Naive thymus-derived CD4-positive, alpha-beta T cell (primary cell): ENCODE results near the gene LRRC74B. TPM values are rescaled to one million over a fixed set of nuclear protein-coding genes. Genes with fewer than 3 reads are reported as not detected.
A peak's percentile ranks its signal among the peaks of the same experiment; 100 is the strongest.

Source experiments
- ATAC-seq: fragments of 150-1000 bp; cut with Tn5 transposase; 2 replicates; pipeline ENCODE4 v1.10.0; 2021; ENCODE audit warnings: mild to moderate bottlenecking, moderate library complexity
- CTCF ChIA-PET: fragments of 350-600 bp; sonication (Branson Sonifier 250); formaldehyde crosslinking; loops from one replicate; lab custom pipeline; 2021; ENCODE audit warnings: antibody characterized with exemption; lab: Charles Lee
- POLR2A ChIA-PET: fragments of 350-600 bp; sonication (Branson Sonifier 250); formaldehyde crosslinking; loops from one replicate; lab custom pipeline; 2021; ENCODE audit warnings: antibody characterized with exemption, inconsistent platforms; lab: Charles Lee
- DNase-seq, 9 donors: peaks; one replicate each; pipeline versions ENCODE4 v3.0.0 to v3.0.0-alpha.2; 2020 to 2022; ENCODE audit warnings: mixed read lengths in 1 of 9
- H3K27ac ChIP-seq: one replicate; pipeline ENCODE4 v1.7.0; 2013; ENCODE audit warnings: mild to moderate bottlenecking, low read depth, low read length, moderate library complexity
- H3K27me3 ChIP-seq, 2 donors: one replicate each; pipeline ENCODE4 v1.7.0; 2013; ENCODE audit warnings: low read length in 2 of 2, mild to moderate bottlenecking in 2 of 2, moderate library complexity in 2 of 2; ENCODE audit not compliant: control insufficient read depth in 2 of 2, insufficient read depth in 2 of 2
- H3K36me3 ChIP-seq, 3 experiments: 1 replicate in 2 of 3; 2 replicates in 1 of 3; pipeline ENCODE4 v1.7.0; 2013; ENCODE audit warnings: low read length in 3 of 3, mild to moderate bottlenecking in 3 of 3, moderate library complexity in 1 of 3; ENCODE audit not compliant: insufficient read depth in 3 of 3, control insufficient read depth in 2 of 3
- H3K4me1 ChIP-seq, 2 donors: one replicate each; pipeline ENCODE4 v1.7.0; 2013; ENCODE audit warnings: low read length in 2 of 2, mild to moderate bottlenecking in 2 of 2, moderate library complexity in 1 of 2; ENCODE audit not compliant: control insufficient read depth in 2 of 2, insufficient read depth in 2 of 2
- H3K4me3 ChIP-seq: 2 replicates; pipeline ENCODE4 v1.7.0; 2013; ENCODE audit warnings: mild to moderate bottlenecking, low read length
- H3K9me3 ChIP-seq, 3 experiments: 1 replicate in 2 of 3; 2 replicates in 1 of 3; pipeline ENCODE4 v1.7.0; 2013; ENCODE audit warnings: low read length in 3 of 3; ENCODE audit not compliant: control insufficient read depth in 2 of 3
- H3K27ac Mint-ChIP-seq, 9 donors: one replicate each; pipeline ENCODE4 v1.8.0; 2020 to 2022; ENCODE audit warnings: mixed read lengths in 9 of 9, mild to moderate bottlenecking in 8 of 9, moderate library complexity in 5 of 9, inconsistent platforms in 2 of 9
- H3K27me3 Mint-ChIP-seq, 5 donors: one replicate each; pipeline ENCODE4 v1.8.0; 2021 to 2022; ENCODE audit warnings: mixed read lengths in 5 of 5, mild to moderate bottlenecking in 1 of 5
- H3K36me3 Mint-ChIP-seq, 5 donors: one replicate each; pipeline ENCODE4 v1.8.0; 2020 to 2022; ENCODE audit warnings: mixed read lengths in 5 of 5, mild to moderate bottlenecking in 3 of 5, inconsistent platforms in 1 of 5
- H3K4me1 Mint-ChIP-seq, 7 donors: one replicate each; pipeline ENCODE4 v1.8.0; 2020 to 2022; ENCODE audit warnings: mixed read lengths in 7 of 7, mild to moderate bottlenecking in 3 of 7, inconsistent platforms in 1 of 7
- H3K4me3 Mint-ChIP-seq, 10 donors: one replicate each; pipeline ENCODE4 v1.8.0; 2020 to 2022; ENCODE audit warnings: mild to moderate bottlenecking in 10 of 10, mixed read lengths in 10 of 10, moderate library complexity in 6 of 10, inconsistent platforms in 2 of 10
- H3K9me3 Mint-ChIP-seq, 11 donors: one replicate each; pipeline ENCODE4 v1.8.0; 2020 to 2022; ENCODE audit warnings: mixed read lengths in 11 of 11, mild to moderate bottlenecking in 4 of 11, inconsistent platforms in 1 of 11, moderate library complexity in 1 of 11
- intact Hi-C, 2 donors: fragments of 100-400 bp; cut with micrococcal nuclease; formaldehyde crosslinking; loops; one replicate each; pipeline ENCODE4 v1.15.1; 2023
- polyA plus RNA-seq, 2 donors: library from polyadenylated mRNA; unstranded; fragments of 300-500 nt; fragmentation: Illumina TruSeq; gene quantifications; one replicate each; pipeline ENCODE4 v1.2.3, GENCODE V29; 2021
- total RNA-seq, 6 experiments: library from RNA in 5 of 6; stranded (reverse) in 5 of 6; gene quantifications; 1 replicate in 5 of 6; 2 replicates in 1 of 6; pipeline ENCODE4 v1.2.3 and lab custom pipeline; 2021 to 2026

Gene LRRC74B
- total and polyA plus RNA-seq, 7 experiments from 2014 or later = not detected

DNA sequence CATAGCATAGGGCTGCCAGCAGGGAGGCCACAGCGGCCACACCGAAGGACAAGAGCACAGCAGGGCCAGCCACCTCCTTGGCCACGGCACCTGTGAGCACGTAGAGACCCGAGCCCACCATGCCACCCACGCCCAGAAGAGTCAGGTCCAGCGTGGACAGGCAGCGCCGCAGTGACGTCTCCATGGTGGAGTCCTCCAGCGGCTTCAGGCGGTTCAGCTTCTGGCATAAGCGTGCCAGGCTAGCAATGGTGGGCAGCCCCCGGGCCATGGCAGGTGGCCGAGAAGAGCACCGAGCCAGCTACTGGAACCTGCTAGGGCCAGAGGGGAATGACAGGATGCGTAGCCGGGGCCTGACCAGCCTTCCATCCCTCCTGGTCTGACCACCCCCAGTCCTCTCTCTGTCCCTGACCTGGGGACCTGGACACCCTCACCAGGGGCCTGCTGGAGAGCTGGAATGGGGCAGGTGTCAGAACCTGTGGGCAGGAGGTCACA, 14.2 kb upstream of the LRRC74B start:
- Mint-ChIP-seq H3K36me3 (no peaks in the 10 kb centered on the region), H3K9me3 (no peaks in the 10 kb centered on the region), H3K4me1 (peaks cover 3 to 10% (median 6%) of the 10 kb centered on the region in 7 donors), H3K27me3 (peaks cover 19 to 39% (median 22%) of the 10 kb centered on the region in 5 donors), H3K4me3 (peak overlapping the region in 2 of 10 donors; percentile 25 to 77), H3K27ac (no peak overlapping the region)
- peaks cover 0 to 9% of the 10 kb centered on the region in 2 donors for H3K4me1 ChIP-seq
- DNase-seq = no peak
- H3K9me3 ChIP-seq = no peaks in the 10 kb centered on the region
- H3K27me3 ChIP-seq = no peaks in the 10 kb centered on the region
- intact Hi-C loops = no loop called here
- ChIA-PET CTCF (no interaction called here), POLR2A (interaction anchor here (0.5 kb wide), 1 partner anchor 417 kb away, joined by 3 read pairs; no protein-coding TSS in a partner anchor)
- H3K27ac ChIP-seq = no peak overlapping the region
- no peak for ATAC-seq
- no peak overlapping the region for H3K4me3 ChIP-seq
- no peaks in the 10 kb centered on the region for H3K36me3 ChIP-seq

GRCh38 chr22:21032037-21032867, 13.5 kb upstream of the LRRC74B start, which contains the start of gene SLC7A4:
Gene SLC7A4 (minus strand): TSS chr22:21032561. CDS start chr22:21031812, 749 bp downstream.
- Mint-ChIP-seq H3K9me3 (no peaks in the 10 kb centered on the region), H3K4me3 (peak within 1 kb of the TSS in 6 of 10 donors; percentile 26 to 77 (median 49)), H3K27me3 (peaks cover 19 to 40% (median 22%) of the 10 kb centered on the region in 5 donors), H3K36me3 (no peaks in the 10 kb centered on the region), H3K27ac (no peak within 1 kb of the TSS), H3K4me1 (peaks cover 1 to 10% (median 6%) of the 10 kb centered on the region in 7 donors)
- intact Hi-C loops = no loop called here
- CTCF ChIA-PET = no interaction called here
- H3K9me3 ChIP-seq = no peaks in the 10 kb centered on the region
- no peak for DNase-seq
- peak; percentile 55 for ATAC-seq
- peaks cover 0 to 9% of the 10 kb centered on the region in 2 donors for H3K4me1 ChIP-seq
- H3K4me3 ChIP-seq = no peak within 1 kb of the TSS
- H3K27me3 ChIP-seq = no peaks in the 10 kb centered on the region
- POLR2A ChIA-PET = interaction anchor here (0.5 kb wide), 1 partner anchor 416 kb away, joined by 3 read pairs; no protein-coding TSS in a partner anchor
- H3K36me3 ChIP-seq = no peaks in the 10 kb centered on the region
- H3K27ac ChIP-seq = no peak within 1 kb of the TSS

DNA sequence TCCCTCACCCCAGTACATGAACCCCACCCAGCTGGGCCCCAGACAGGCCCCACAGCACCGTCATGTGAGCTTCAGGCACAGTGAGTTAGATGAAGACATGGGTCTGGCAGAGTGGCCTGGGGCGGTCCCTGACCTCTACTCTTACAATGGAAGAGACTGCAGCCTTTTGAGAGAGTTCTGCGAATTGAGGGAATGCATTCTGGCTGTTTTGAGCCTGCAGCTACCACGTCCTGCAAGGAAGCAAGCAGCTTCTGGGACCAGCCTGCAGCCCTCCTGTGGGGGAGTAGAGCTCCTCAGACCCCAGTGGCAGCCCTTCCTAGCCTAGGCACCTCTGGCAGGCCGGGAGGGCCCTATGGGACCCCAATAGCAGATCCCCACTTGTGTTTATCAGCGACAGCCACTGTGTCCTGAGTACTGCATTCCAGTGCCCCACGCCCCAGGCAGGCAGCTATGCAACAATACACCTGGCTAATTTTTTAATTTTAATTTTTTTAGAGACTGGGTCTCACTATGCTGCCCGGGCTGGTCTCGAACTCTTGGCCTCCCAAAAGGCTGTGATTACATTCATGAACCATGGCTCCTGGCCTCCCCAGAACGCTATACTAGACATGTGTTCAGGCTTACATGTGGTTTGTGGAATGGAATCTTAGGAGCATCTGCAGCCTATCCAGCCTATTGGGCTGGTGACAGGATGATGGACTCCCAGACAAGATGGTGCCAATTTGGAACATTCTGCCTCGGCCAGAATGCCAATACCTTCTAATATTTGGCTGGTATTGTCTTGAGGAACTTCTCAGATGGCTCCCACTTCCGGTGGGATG, 12.7 kb upstream of the LRRC74B start:
- H3K27me3 ChIP-seq = no peaks in the 10 kb centered on the region
- no peak overlapping the region for H3K27ac ChIP-seq
- DNase-seq (no peak), ATAC-seq (no peak)
- CTCF ChIA-PET = no interaction called here
- no peak overlapping the region for H3K4me3 ChIP-seq
- POLR2A ChIA-PET = no interaction called here
- H3K9me3 Mint-ChIP-seq = no peaks in the 10 kb centered on the region
- peaks cover 0 to 9% of the 10 kb centered on the region in 2 donors for H3K4me1 ChIP-seq
- peaks cover 19 to 44% (median 22%) of the 10 kb centered on the region in 5 donors for H3K27me3 Mint-ChIP-seq
- peak overlapping the region in 3 of 10 donors; percentile 32 to 77 (median 56) for H3K4me3 Mint-ChIP-seq
- intact Hi-C loops = no loop called here
- H3K36me3 ChIP-seq = no peaks in the 10 kb centered on the region
- H3K27ac Mint-ChIP-seq = no peak overlapping the region
- no peaks in the 10 kb centered on the region for H3K9me3 ChIP-seq
- H3K36me3 Mint-ChIP-seq = no peaks in the 10 kb centered on the region
- peaks cover 1 to 10% (median 6%) of the 10 kb centered on the region in 7 donors for H3K4me1 Mint-ChIP-seq

DNA sequence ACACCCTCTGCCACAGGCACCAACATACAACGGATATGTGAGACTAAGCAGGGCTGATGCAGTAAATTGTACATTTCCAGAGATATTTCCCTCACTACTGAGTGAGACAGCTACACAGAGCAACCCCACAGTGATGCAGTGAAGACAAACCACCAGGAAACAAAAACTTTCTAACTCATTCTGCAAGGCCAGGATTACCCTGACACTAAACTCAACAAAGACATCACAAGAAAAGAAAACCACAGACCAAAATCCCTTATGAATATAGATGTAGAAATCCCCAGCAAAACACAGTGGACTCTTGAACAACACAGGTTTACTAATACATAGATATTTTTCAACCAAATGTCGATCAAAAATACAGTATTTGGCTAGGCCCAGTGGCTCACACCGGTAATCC, 11.9 kb upstream of the LRRC74B start:
- CTCF ChIA-PET = no interaction called here
- Mint-ChIP-seq H3K9me3 (no peaks in the 10 kb centered on the region), H3K27ac (no peak overlapping the region), H3K36me3 (no peaks in the 10 kb centered on the region), H3K27me3 (peaks cover 19 to 49% (median 27%) of the 10 kb centered on the region in 5 donors), H3K4me1 (peaks cover 1 to 10% (median 6%) of the 10 kb centered on the region in 7 donors), H3K4me3 (no peak overlapping the region)
- Histone ChIP-seq H3K27ac (no peak overlapping the region), H3K4me3 (no peak overlapping the region), H3K9me3 (no peaks in the 10 kb centered on the region), H3K4me1 (peaks cover 0 to 9% of the 10 kb centered on the region in 2 donors), H3K36me3 (no peaks in the 10 kb centered on the region), H3K27me3 (no peaks in the 10 kb centered on the region)
- intact Hi-C loops = no loop called here
- ATAC-seq (no peak), DNase-seq (no peak)
- POLR2A ChIA-PET = no interaction called here

DNA sequence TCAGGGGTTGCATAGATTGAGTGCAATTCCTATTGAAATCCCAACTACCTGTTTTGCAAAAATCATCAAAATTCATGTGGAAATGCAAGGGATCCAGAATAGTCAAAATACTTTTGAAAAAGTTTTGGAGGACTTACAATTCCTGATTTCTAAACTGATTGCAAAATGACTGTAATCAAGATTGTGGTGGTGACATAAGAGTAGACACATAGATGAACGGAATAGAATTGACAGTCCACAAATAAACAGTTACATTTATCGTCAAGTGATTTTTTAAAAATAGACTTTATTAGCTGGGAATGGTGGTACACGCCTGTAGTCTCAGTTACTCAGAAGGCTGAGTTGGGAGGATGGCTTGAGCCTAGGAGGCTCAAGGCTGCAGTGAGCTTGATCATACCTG, 10.8 kb upstream of the LRRC74B start:
- H3K27me3 ChIP-seq = no peaks in the 10 kb centered on the region
- DNase-seq (no peak), ATAC-seq (no peak)
- H3K4me1 Mint-ChIP-seq = peaks cover 1 to 10% (median 6%) of the 10 kb centered on the region in 7 donors
- H3K9me3 Mint-ChIP-seq = no peaks in the 10 kb centered on the region
- H3K27ac Mint-ChIP-seq = no peak overlapping the region
- intact Hi-C loops = no loop called here
- H3K4me3 ChIP-seq = no peak overlapping the region
- H3K36me3 Mint-ChIP-seq = peaks cover 0 to 3% (median 0%) of the 10 kb centered on the region in 5 donors
- H3K36me3 ChIP-seq = no peaks in the 10 kb centered on the region
- no peaks in the 10 kb centered on the region for H3K9me3 ChIP-seq
- CTCF ChIA-PET = no interaction called here
- H3K4me3 Mint-ChIP-seq = no peak overlapping the region
- no peak overlapping the region for H3K27ac ChIP-seq
- H3K27me3 Mint-ChIP-seq = peaks cover 19 to 51% (median 25%) of the 10 kb centered on the region in 5 donors
- POLR2A ChIA-PET = no interaction called here
- H3K4me1 ChIP-seq = peaks cover 0 to 9% of the 10 kb centered on the region in 2 donors

GRCh38 chr22:21038405-21038804, 7.3 kb upstream of the LRRC74B start:
- intact Hi-C loops = no loop called here
- peaks cover 0 to 1% (median 0%) of the 10 kb centered on the region in 11 donors for H3K9me3 Mint-ChIP-seq
- ChIA-PET POLR2A (no interaction called here), CTCF (no interaction called here)
- H3K27me3 Mint-ChIP-seq = peaks cover 14 to 38% (median 20%) of the 10 kb centered on the region in 5 donors
- H3K4me1 ChIP-seq = no peaks in the 10 kb centered on the region
- no peaks in the 10 kb centered on the region for H3K36me3 ChIP-seq
- no peak overlapping the region for H3K4me3 Mint-ChIP-seq
- H3K27ac Mint-ChIP-seq = peak overlapping the region in 1 of 9 donors; percentile 51
- no peak overlapping the region for H3K4me3 ChIP-seq
- ATAC-seq (no peak), DNase-seq (no peak)
- H3K9me3 ChIP-seq = no peaks in the 10 kb centered on the region
- peaks cover 0 to 3% (median 0%) of the 10 kb centered on the region in 5 donors for H3K36me3 Mint-ChIP-seq
- no peaks in the 10 kb centered on the region for H3K27me3 ChIP-seq
- peaks cover 3 to 6% (median 4%) of the 10 kb centered on the region in 7 donors for H3K4me1 Mint-ChIP-seq
- no peak overlapping the region for H3K27ac ChIP-seq
